Hepatocyte (in vitro differentiated cells): Measurements from ENCODE around the gene EHBP1. TPM values are rescaled to one million over a fixed set of nuclear protein-coding genes. Genes with fewer than 3 reads are reported as not detected.

ENCODE experiments used
- DNase-seq: peaks from one replicate; pipeline ENCODE4 v3.0.0-alpha.2; 2016; ENCODE audit warnings: low spot score
- H2AFZ ChIP-seq: fragments of 200-600 bp; sonication (generic); 2 replicates; pipeline ENCODE4 v1.6.0; 2016; ENCODE audit warnings: antibody characterized with exemption, mild to moderate bottlenecking
- H3K27ac ChIP-seq: fragments of 200-600 bp; sonication (generic); 2 replicates; pipeline ENCODE4 v1.5.1; 2016; ENCODE audit warnings: mild to moderate bottlenecking
- H3K27me3 ChIP-seq: fragments of 200-600 bp; sonication (generic); 2 replicates; pipeline ENCODE4 v1.6.1; 2016
- H3K36me3 ChIP-seq: fragments of 200-600 bp; sonication (generic); replicated peaks from 2 replicates; pipeline ENCODE4 v1.5.1; 2016; ENCODE audit warnings: low read depth; ENCODE audit not compliant: insufficient read depth
- H3K4me1 ChIP-seq: fragments of 200-600 bp; sonication (generic); 2 replicates; pipeline ENCODE4 v1.5.1; 2016; ENCODE audit warnings: mild to moderate bottlenecking, moderate library complexity; ENCODE audit not compliant: insufficient read depth
- H3K4me2 ChIP-seq: fragments of 200-600 bp; sonication (generic); 2 replicates; pipeline ENCODE4 v1.6.0; 2016
- H3K4me3 ChIP-seq: fragments of 200-600 bp; sonication (generic); 2 replicates; pipeline ENCODE4 v1.5.1; 2016; ENCODE audit warnings: mild to moderate bottlenecking
- H3K79me2 ChIP-seq: fragments of 200-600 bp; sonication (generic); 2 replicates; pipeline ENCODE4 v1.6.0; 2017; ENCODE audit warnings: mild to moderate bottlenecking
- H3K9me2 ChIP-seq: fragments of 200-600 bp; sonication (generic); replicated peaks from 2 replicates; pipeline ENCODE4 v1.6.0; 2017; ENCODE audit warnings: mild to moderate bottlenecking; ENCODE audit not compliant: insufficient read depth
- H3K9me3 ChIP-seq: fragments of 200-600 bp; sonication (generic); 2 replicates; pipeline ENCODE4 v1.5.1; 2016; ENCODE audit warnings: low read depth, mild to moderate bottlenecking
- H4K20me1 ChIP-seq: fragments of 200-600 bp; sonication (generic); 2 replicates; pipeline ENCODE4 v1.6.0; 2016; ENCODE audit warnings: mild to moderate bottlenecking; ENCODE audit not compliant: insufficient read depth, poor library complexity, severe bottlenecking
- CTCF ChIP-seq: fragments of 200-600 bp; sonication (generic); IDR thresholded peaks from 2 replicates; pipeline ENCODE4 v1.5.1; 2016; ENCODE audit warnings: antibody characterized with exemption, mild to moderate bottlenecking; ENCODE audit not compliant: poor library complexity
- EZH2 ChIP-seq: fragments of 200-600 bp; sonication (generic); IDR thresholded peaks from 2 replicates; pipeline ENCODE4 v1.6.1; 2016; ENCODE audit warnings: antibody characterized with exemption, mild to moderate bottlenecking, borderline replicate concordance
- EZH2phosphoT487 ChIP-seq: fragments of 200-600 bp; sonication (generic); IDR thresholded peaks from one replicate; pipeline ENCODE4 v1.6.1; 2018; ENCODE audit warnings: antibody characterized with exemption, mild to moderate bottlenecking, low read depth, moderate library complexity; ENCODE audit not compliant: unreplicated experiment, severe bottlenecking
- WGBS: methylation state at CpG from one replicate; pipeline ENCODE4 v1.1.6; 2016; ENCODE audit warnings: low lambda C conversion rate; ENCODE audit errors: missing lambda C conversion rate; 5-methylcytosine and 5-hydroxymethylcytosine counted together
- polyA plus RNA-seq: library from polyadenylated mRNA; unstranded; fragments of >200 nt; fragmentation: Nextera tagmentation; extraction: Ambion mirVana; gene quantifications from 2 replicates; pipeline ENCODE4 v1.2.1, GENCODE V29; 2016
- total RNA-seq: library from RNA; depleted of rRNA; stranded (reverse); fragments of >200 nt; gene quantifications from 2 replicates; pipeline ENCODE4 v1.2.3, GENCODE V29; 2014

The EHBP1 gene
- total and polyA plus RNA-seq, 2 experiments from 2014 or later: 11.4 to 34.6 TPM

- Histone ChIP-seq H3K4me2 (no peak overlapping the region), H3K27ac (no peak overlapping the region), H3K27me3 (no peaks in the 10 kb centered on the region), H3K79me2 (peaks cover 3% of the 10 kb centered on the region), H2AFZ (no peak overlapping the region), H3K4me1 (no peaks in the 10 kb centered on the region), H3K9me3 (no peaks in the 10 kb centered on the region), H3K9me2 (no peaks in the 10 kb centered on the region), H3K4me3 (no peak overlapping the region), H4K20me1 (no peaks in the 10 kb centered on the region), H3K36me3 (no peaks in the 10 kb centered on the region)
- peak; percentile 83 for TF ChIP-seq CTCF
- no peak for TF ChIP-seq EZH2
- peak; percentile 65 for DNase-seq
- WGBS: 66% methylated on average over 5 of the region's 5 CpGs
Observed at GRCh38 chr2:62774555-62775366, 69.2 kb downstream of the EHBP1 start.

GRCh38 chr2:62775367-62775668 lies 69.8 kb downstream of the EHBP1 start:
- H2AFZ ChIP-seq: no peak overlapping the region
- no peaks in the 10 kb centered on the region for H3K4me1 ChIP-seq
- no peak overlapping the region for H3K4me2 ChIP-seq
- 20% methylated on average over 2 of the region's 2 CpGs for WGBS
- TF ChIP-seq CTCF: no peak
- no peak for TF ChIP-seq EZH2phosphoT487
- TF ChIP-seq EZH2: no peak
- no peak overlapping the region for H3K27ac ChIP-seq
- no peaks in the 10 kb centered on the region for H3K9me2 ChIP-seq
- H3K79me2 ChIP-seq: peaks cover 3% of the 10 kb centered on the region
- H3K36me3 ChIP-seq: no peaks in the 10 kb centered on the region
- no peaks in the 10 kb centered on the region for H4K20me1 ChIP-seq
- H3K27me3 ChIP-seq: no peaks in the 10 kb centered on the region
- no peak overlapping the region for H3K4me3 ChIP-seq
- no peaks in the 10 kb centered on the region for H3K9me3 ChIP-seq
- DNase-seq: no peak

DNA sequence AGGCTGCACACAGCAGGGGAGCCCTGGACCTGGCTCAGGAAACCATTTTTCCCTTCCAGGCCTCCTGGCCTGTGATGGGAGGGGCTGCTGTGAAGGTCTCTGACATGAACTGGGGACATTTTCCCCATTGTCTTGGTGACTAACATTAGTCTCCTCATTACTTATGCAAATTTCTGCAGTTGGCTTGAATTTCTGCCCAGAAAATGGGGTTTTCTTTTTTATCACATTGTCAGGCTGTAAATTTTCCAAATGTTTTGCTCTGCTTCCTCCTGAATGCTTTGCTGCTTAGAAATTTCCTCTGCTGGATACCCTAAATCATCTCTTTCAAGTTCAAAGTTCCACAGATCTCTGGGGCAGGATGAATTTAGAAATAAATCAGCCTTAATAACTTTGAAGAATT lies 78.2 kb downstream of the EHBP1 start:
- no peaks in the 10 kb centered on the region for H3K27me3 ChIP-seq
- H3K79me2 ChIP-seq: peaks cover 5% of the 10 kb centered on the region
- DNase-seq: no peak
- H3K27ac ChIP-seq: no peak overlapping the region
- H4K20me1 ChIP-seq: no peaks in the 10 kb centered on the region
- H2AFZ ChIP-seq: no peak overlapping the region
- no peaks in the 10 kb centered on the region for H3K9me2 ChIP-seq
- no peaks in the 10 kb centered on the region for H3K4me1 ChIP-seq
- H3K4me3 ChIP-seq: no peak overlapping the region
- no peaks in the 10 kb centered on the region for H3K36me3 ChIP-seq
- no peaks in the 10 kb centered on the region for H3K9me3 ChIP-seq
- H3K4me2 ChIP-seq: no peak overlapping the region
- TF ChIP-seq CTCF (no peak), EZH2phosphoT487 (no peak), EZH2 (no peak)
